GM21717 (cell line): ENCODE data around the gene BASP1.
"Not testable (repeated sequence)": the region's sequence is repeated elsewhere in the genome, so short reads cannot be mapped to it uniquely, and the experiment has no call there.

Source experiments
- ATAC-seq: cut with Tn5 transposase; IDR thresholded peaks from one replicate; pipeline ENCODE4 v1.9.1; 2021; ENCODE audit warnings: mild to moderate bottlenecking, moderate library complexity; ENCODE audit not compliant: unreplicated experiment

Gene BASP1

GRCh38 chr5:17190799-17191391 lies 26.5 kb upstream of the BASP1 start:
- no peak for ATAC-seq

GRCh38 chr5:17191574-17191973 lies 25.9 kb upstream of the BASP1 start:
- not testable (repeated sequence) for ATAC-seq

GRCh38 chr5:17192191-17192590 lies 25.2 kb upstream of the BASP1 start:
- no peak for ATAC-seq

- no peak for ATAC-seq
Observed at GRCh38 chr5:17196024-17196423, 21.4 kb upstream of the BASP1 start.

GRCh38 chr5:17196697-17197096 lies 20.7 kb upstream of the BASP1 start:
- no peak for ATAC-seq

- ATAC-seq = no peak
Observed at GRCh38 chr5:17203329-17204132, 13.9 kb upstream of the BASP1 start.

- no peak for ATAC-seq
Observed at GRCh38 chr5:17204133-17204489, 13.3 kb upstream of the BASP1 start.

- ATAC-seq = no peak
Observed at GRCh38 chr5:17206021-17206420, 11.4 kb upstream of the BASP1 start.

- ATAC-seq = no peak
Observed at GRCh38 chr5:17212191-17212590, 5.2 kb upstream of the BASP1 start.

GRCh38 chr5:17212996-17213395 lies 4.4 kb upstream of the BASP1 start:
- no peak for ATAC-seq

- ATAC-seq = no peak
Observed at GRCh38 chr5:17213938-17214337, 3.5 kb upstream of the BASP1 start.

GRCh38 chr5:17214893-17215292 lies 2.5 kb upstream of the BASP1 start:
- ATAC-seq = no peak

GRCh38 chr5:17215361-17215760 lies 2.1 kb upstream of the BASP1 start:
- ATAC-seq = no peak

- ATAC-seq = peak; percentile 36
Observed at GRCh38 chr5:17216176-17216973, 1.1 kb upstream of the BASP1 start.

GRCh38 chr5:17216974-17217492 lies 398 bp upstream of the BASP1 start:
- no peak for ATAC-seq

- ATAC-seq = peak; percentile 16
Observed at GRCh38 chr5:17218353-17219005, 1.0 kb downstream of the BASP1 start.

- peak; percentile 20 for ATAC-seq
Observed at GRCh38 chr5:17219006-17219422, 1.6 kb downstream of the BASP1 start.

- no peak for ATAC-seq
Observed at GRCh38 chr5:17219469-17219868, 2.0 kb downstream of the BASP1 start.

- ATAC-seq = no peak
Observed at GRCh38 chr5:17219992-17220391, 2.6 kb downstream of the BASP1 start.

GRCh38 chr5:17220469-17220868 lies 3.0 kb downstream of the BASP1 start:
- ATAC-seq = no peak
